RCC 7860 (cell line): Measurements from ENCODE around the gene FNDC10.
"Not testable (repeated sequence)": the region's sequence is repeated elsewhere in the genome, so short reads cannot be mapped to it uniquely, and the experiment has no call there.

Source experiments
- DNase-seq: peaks from one replicate; pipeline ENCODE4 v3.0.0-alpha.2; 2015; ENCODE audit warnings: low spot score
- FAIRE-seq: peaks from 2 replicates; lab custom pipeline; 2012; peaks lifted over from hg19 to GRCh38; lab: Jason Lieb, UNC

The FNDC10 gene

GRCh38 chr1:1599935-1600860, at the start of gene FNDC10:
FNDC10 (minus strand) TSS chr1:1600135; CDS start chr1:1600015, 120 bp downstream.
- DNase-seq, result no peak
- FAIRE-seq, result no peak

GRCh38 chr1:1648265-1648664, 48.3 kb upstream of the FNDC10 start:
- not testable (repeated sequence) for DNase-seq, FAIRE-seq

DNA sequence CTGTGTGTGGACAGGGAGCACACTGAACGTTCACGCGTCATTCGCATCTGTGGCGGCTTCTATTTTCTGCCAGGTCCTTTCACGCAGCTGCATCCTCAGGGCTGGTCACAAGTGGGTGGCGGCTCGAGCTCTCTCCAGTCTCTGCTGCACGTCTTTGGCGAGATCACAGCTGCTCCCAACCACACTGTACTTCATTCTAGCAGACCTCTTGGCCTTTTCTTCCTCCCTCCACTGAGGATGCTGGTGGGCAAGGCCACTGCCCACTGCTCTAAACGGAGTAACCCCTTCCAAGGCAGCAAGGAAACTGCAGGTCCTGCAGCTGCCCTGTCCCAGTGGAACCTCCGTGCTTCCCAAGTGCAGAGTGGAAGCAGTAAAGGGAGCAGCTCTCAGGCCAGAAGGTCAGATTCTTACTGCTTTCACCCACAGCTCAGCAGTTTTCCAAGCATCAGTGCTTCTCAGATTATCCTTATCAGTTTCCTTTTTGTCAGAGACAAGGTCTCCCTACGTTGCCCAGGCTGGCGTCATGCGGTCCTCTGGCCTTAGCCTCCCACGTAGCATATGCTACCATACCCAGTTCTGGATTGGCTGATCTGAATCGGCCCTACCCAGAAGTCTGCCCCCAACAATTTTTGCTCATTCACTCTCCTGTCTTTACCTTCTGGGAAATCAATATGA, 47.8 kb upstream of the FNDC10 start:
- not testable (repeated sequence) for DNase-seq, FAIRE-seq

- FAIRE-seq, DNase-seq: not testable (repeated sequence)
Measured at GRCh38 chr1:1646326-1646725, 46.4 kb upstream of the FNDC10 start.

DNA sequence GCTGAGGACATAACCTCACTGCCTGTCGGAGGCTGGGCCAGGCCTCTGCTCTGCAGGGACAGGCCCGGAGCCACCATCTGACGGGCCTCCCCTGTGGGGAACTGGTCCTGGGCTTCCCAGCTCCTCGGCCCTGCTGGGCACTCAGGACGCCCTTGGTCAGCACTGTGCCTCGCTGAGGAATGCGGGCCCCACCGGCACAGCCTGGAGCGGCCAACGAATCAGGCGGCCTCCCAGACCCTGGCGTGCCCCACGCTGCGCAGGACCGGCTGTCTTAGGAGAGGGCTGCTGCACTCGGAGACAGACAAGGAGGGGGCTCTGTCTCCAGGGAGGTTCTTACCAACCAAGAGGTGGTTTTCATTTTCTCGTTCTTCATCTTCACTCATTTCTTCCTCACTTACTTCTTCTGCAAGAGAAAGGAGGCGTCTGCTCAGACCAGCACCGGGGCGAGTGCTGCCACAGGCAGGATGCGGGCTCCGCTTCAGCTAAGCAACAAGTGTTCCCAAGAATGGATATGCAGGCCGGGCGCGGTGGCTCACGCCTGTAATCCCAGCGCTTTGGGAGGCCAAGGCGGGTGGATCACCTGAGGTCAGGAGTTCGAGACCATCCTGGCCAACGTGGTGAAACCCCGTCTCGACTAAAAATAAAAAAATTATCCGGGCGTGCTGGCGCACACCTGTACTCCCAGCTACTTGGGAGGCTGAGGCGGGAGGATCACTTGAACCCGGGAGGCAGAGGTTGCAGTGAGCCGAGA, 41.0 kb upstream of the FNDC10 start:
- FAIRE-seq, DNase-seq: not testable (repeated sequence)

GRCh38 chr1:1640081-1640480, 40.1 kb upstream of the FNDC10 start:
- DNase-seq, FAIRE-seq: not testable (repeated sequence)

GRCh38 chr1:1639368-1639767, 39.4 kb upstream of the FNDC10 start:
- FAIRE-seq, result not testable (repeated sequence)

GRCh38 chr1:1638528-1638927, 38.6 kb upstream of the FNDC10 start:
- not testable (repeated sequence) for DNase-seq, FAIRE-seq

More at GRCh38 chr1:1639368-1639767, 39.4 kb upstream of the FNDC10 start:
- not testable (repeated sequence) for DNase-seq

DNA sequence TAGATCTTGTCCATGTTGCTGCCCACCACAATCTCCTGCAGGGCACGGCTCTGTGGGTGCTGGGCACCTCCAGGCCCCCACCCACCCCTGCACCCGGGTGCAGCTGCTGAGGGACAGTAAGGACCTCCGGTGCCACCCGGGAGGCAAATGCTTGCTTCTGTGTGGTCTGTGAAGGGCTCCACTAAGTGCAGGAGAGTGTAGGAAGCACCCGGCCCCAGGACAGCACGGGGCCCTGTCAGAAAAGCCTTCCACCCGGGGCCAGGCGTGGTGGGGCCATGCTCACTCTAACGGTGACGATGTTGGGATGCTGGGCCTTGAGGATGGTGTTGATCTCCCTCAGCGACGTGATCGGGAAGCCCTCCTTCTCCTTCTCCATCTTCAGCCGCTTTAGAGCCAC, 37.5 kb upstream of the FNDC10 start:
- not testable (repeated sequence) for DNase-seq, FAIRE-seq

GRCh38 chr1:1636621-1637478, 36.9 kb upstream of the FNDC10 start:
- FAIRE-seq, DNase-seq: not testable (repeated sequence)

DNA sequence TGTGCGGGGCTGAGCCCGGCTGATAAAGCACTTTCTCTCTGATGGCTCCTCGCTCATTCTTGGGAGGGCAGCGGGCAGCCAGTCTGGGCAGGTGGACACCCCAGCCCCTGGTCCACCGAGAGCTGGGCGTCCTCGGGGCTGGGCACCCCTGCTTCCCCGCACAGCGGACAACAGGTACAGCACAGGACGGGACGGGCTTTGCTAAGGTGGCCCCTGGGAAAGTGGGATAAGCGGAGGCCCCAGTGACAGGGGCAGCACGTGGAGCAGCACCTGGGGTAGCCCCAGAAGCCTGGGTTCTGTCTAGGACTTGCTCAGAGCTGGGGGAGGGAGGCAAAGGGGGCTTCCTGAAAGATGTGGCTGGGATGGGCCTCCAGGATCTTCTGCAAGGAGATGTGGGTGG, 34.7 kb upstream of the FNDC10 start:
- not testable (repeated sequence) for DNase-seq, FAIRE-seq

GRCh38 chr1:1633409-1633808, 33.5 kb upstream of the FNDC10 start:
- not testable (repeated sequence) for DNase-seq, FAIRE-seq

DNA sequence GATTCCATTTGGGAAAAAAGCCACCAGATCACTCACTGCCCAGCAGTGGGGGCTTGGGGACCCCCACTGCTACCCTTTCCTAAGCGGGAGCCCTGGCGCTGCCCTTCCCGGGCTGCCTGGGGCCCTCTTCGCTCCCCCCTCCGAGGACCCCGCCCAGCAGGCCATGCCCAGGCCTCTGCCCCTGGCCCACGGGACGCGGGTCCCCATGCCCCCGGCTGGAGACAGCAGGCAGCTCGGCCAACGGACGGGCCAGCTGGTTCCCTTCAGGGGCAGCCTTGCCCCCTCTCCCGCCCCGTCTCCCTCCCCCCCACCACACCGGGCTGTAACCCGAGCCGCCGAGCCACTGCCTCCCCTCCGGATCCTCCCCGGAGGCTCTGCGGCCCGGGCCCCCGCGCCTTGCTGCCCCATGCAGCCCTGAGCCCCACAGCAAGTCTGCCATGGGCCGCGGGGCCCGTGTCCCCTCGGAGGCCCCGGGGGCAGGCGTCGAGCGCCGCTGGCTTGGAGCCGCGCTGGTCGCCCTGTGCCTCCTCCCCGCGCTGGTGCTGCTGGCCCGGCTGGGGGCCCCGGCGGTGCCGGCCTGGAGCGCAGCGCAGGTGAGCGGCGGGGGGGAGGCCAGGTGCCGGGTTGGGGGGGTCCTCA, 32.0 kb upstream of the FNDC10 start, which contains the start of gene MMP23B:
Gene MMP23B, plus strand, starts transcription at position 392 of the 639 bp plus-strand sequence. Its CDS starts 46 bp downstream, at position 438.
- no peak for FAIRE-seq
- DNase-seq, result no peak

DNA sequence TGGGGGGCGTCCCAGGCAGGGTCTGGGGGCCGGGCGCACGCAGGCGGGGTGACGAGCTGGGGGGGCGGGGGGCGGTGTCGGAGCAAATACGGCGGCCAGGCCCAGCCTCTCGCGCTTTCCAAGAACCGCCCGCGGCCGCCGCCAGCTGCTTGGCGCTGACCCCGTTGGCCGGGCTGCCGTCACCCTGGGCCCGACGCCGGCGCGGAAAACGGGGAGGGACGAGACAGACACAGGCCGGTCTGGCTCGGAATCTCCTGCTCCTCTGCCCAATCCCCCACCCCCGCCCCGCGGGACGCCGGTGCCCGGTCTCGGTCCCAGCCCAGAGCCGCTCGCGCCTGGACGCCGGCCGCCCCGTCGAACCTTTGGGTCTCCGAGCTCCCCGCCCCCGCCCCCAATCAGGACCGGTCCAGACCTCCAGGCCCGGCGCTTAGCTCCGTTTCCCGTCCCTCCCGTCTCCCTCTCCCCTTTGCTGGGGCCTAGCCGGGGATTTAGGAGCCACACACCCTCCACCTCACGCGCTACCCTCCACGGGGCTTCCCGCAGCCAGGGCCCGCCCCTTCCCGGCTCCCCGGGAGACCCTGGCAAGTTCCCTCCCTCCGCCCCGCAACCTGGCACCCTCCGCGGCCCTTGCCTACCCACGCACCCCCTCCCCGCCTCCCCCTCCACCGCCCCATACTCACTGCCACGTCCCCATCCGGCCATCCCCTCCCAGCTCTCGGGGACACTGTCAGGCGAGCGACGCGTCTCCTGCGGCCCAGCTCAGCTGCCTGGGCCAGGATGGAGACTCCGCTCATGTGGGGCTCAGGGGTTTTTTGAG, 31.2 kb upstream of the FNDC10 start:
- DNase-seq (no peak), FAIRE-seq (no peak)

DNA sequence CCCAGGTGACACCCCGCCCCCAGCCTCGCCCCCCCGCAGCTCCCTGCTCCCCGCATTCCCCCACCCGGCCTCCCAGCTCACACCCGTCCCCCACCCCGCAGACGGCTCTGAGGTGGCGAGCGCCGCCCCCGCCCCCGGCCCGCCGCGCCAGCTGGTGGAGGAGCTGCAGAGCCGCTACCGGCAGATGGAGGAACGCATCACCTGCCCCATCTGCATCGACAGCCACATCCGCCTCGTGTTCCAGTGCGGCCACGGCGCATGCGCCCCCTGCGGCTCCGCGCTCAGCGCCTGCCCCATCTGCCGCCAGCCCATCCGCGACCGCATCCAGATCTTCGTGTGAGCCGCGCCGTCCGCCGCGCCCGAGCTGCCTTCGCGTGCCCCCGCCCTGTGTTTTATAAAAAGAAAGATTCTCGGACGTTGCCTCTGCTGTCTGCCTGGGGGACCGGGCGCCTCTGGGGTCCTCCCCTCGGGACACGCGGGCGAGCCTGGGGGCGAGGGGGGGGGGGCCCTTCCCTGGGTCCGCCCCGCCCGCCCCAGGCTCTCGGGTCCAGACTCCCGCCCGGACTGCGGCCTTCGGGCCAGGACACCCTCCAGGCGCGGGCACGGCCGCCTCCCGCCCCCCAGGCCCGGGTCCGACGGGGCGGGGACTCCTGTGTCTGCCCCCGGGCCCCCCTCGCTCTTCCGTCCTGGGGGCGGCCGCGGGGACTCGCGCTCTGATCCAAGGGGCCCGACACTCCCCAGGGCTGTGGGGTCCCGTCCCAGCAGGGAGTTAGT, 30.4 kb upstream of the FNDC10 start:
- FAIRE-seq (no peak), DNase-seq (no peak)

- no peak for DNase-seq
- no peak for FAIRE-seq
Measured at GRCh38 chr1:1629430-1630190, 29.7 kb upstream of the FNDC10 start.
